Measurements from ENCODE around the gene KRT6B.
"Not testable (repeated sequence)": the region's sequence is repeated elsewhere in the genome, so short reads cannot be mapped to it uniquely, and the experiment has no call there.

The KRT6B gene

DNA sequence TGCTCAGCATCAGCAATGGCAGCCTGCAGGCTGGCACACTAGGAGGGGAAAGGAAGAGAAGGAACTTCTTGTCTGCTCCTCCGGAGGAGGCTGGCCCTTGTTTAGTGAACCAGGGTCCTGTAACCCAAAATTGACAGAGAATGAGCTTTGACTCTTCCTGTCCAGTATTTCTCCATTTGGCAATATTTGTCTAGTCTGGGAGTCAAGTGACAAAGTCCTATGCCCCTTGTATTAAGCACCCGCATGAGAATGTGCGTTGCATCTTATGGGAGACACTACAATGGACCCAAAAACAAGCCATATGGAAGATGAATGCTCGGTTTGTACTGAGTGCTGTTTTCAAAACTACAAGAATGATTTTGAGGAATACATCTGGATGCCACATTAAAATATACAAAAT, 17.9 kb upstream of the KRT6B start:
- DNase-seq (ENCODE audit: low read depth) = no peak

DNA sequence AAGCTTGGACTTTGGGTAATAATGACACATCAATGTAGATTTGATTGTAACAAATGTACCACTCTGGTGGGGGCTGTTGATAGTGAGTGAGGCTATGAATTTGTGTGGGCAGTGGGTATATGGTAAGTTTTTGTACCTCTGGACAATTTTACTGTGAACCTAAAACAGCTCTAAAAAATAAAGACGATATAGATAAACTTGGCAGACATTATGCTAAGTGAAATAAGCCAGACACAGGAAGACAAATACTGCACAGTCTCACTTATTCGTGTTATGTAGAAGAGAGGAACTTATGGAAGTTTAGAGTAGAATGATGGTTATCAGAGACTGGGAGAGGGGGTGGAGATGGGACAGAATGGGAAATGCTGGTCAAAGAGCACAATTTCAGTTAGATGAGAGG, 13.0 kb upstream of the KRT6B start:
- DNase-seq (ENCODE audit: low read depth) = no peak

DNA sequence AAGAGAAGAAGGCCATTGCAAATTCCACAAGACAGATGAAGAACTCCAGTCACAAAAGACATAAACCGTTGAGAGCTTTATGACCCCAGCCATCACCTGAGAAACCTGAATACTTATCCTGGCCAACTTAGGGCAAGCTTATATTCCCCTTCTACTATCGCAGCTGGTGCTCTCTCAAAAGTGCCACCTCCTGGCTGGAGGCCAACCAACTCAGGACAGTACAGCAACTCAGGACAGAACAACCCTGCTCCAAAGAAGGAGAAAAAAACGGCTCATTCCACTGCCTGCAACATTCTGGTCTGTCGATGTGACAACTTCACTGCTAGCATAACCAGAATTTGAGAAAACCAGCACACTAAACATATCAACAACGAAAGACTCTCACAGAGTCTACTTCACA, 9.7 kb upstream of the KRT6B start:
- no peak for DNase-seq (ENCODE audit: low read depth)

DNA sequence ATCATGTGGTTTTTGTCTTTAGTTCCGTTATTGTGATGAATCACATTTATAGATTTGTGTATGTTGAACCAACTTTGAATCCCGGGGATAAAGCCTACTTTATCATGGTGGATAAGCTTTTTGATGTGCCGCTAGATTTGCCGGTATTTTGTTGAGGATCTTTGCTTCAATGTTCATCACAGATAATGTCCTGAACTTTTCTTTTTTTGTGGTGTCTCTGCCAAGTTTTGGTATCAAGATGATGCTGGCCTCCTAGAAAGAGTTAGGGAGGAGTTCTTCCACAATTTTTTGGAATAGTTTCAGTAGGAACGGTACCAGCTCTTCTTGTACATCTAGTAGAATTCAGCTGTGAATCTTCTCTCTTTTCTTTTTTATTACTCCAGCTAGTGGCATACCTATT, 6.9 kb upstream of the KRT6B start:
- DNase-seq (ENCODE audit: low read depth) = no peak

DNA sequence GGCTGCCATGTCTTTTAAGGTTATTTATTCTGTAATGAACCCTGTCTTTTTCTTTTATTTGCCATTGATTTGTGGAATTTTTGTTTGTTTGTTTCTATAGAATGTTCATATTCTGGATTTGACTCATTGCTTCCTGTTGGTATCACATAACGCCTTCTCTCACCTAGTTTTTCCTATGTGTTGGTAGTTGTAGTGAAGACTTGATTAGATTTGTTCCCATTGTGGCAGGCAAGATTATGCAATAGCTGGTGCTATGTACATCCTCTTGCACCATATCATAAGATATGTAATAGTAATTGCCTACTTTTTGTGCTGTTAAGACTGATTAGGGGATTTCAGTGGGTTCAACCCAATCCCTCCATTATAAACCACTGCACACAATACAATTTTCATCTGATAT, 3.9 kb upstream of the KRT6B start:
- DNase-seq (ENCODE audit: low read depth) = no peak

DNA sequence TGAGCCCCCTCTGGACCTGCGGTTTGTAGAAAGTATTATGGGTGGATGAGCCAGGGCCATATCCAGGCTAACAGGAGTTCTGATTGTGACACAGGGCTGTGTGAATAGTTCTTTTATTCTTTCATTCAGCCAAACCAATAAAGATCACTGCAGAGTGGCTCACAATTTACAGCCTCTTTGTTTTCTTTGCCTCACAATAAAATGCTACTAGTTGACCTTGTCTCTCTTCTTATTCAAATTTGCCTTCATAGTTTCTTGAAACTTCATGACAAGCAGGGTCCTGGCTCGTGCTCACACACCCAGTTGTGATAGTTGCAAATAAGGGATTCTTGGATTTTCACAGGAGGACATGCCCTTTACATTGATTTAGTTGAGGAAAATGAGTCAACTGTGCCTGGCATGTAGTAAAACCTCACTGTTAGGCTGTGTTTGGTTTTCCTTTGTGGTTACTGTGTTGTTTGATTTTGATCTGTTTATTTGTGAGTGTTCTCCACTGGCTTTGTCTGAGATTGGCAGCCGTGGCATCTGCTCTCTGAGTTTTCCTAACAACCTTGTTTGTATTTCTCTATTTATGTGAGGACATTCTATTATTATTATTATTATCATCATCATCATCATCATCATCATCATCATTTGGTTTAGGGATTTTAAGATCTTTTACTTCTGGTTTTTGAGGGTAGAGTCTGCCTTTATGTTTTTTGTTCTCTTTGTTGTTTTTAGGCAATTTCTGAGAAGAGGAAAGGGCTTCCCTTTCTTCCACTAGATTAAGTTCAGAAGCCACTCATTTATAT, 2.7 kb upstream of the KRT6B start:
- no peak for DNase-seq (ENCODE audit: low read depth)

DNA sequence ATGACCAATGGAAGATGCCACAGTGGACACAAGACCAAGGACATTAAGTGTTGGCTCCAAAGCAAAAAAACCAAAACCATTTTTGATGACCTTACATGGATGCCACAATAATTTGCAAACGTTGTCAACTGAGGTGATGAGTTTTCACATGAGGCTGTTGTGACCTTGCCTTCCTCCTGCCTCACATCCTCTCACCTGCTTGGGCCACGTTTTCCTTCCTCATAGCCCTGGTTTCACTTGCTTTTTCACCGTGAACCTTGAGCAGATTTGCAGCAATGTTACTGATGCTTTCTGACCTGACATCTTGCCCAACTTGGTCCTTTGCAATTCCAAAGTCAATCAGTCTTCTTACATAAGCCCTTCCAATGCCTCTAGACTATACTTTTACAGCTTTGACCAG, 3.7 kb downstream of the KRT6B start:
- DNase-seq (ENCODE audit: low read depth) = no peak

DNA sequence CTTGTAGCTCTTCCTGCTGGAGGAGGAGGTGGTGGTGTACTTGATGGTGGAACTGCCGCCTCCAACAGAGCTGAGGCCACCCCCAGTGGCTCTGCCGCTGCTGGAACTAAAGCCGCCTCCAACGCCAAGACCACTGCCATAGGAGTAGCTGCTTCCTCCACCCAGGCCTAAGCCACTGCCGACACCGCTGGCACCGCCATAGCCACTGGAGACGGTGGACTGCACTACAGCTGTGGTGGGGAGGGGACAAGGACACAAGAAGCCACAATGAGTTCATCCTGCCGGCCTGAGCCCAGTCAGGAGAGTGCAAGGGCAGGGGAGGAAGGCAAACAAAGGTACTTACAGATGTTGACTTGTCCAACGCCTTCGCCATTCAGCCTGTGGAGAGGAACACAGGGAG, 4.8 kb downstream of the KRT6B start:
- DNase-seq (ENCODE audit: low read depth) = not testable (repeated sequence)

DNA sequence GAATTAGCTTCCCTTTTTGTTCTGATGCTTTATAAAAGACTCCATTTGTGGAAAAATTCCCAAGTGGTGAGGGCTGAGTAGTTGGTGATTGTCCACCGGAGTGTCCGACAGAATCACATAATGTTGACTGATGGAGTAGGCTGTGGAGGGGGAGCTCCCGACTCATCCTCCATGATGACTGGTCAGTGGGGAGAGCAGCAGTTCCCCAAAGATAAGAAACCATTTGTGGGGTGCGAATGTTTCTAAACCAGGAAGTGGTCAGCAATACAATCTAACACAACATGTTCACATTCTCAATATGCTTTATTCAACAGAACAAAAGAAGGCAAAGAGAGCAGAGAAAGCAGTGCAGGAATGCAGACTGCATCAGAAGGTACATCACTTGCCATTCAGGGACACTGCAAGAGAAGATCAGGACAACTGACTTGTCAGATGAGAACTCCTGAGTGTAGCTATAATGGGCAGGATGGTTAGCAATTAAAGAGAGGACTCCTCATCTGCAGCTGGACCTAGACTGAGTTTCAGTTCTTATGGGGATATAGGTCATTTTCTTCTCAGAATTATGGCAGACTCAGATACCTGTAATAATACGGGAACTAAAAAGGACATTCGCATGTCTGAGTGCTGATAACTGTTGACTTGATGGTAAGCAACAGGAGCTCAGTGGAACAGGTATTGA, 5.4 kb downstream of the KRT6B start:
- no peak for DNase-seq (ENCODE audit: low read depth)

DNA sequence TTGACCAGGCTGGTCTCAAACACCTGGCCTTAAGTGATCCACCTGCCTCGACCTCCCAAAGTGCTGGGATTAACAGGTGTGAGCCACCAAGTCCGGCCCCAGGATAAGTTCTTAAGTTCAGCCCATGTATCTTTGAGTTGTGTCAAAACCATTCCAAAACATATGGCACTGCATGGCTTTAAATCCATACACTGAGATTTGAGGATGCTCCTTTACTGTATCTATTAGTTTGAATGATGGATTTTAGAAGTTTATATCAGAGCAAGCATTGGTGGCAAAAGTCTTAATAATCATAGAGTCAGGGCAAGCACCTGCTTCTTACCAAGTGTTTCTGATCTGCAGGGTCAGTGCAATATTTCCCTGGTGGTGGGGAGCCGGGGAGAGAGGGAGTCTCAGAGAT, 6.1 kb downstream of the KRT6B start:
- DNase-seq (ENCODE audit: low read depth) = no peak

DNA sequence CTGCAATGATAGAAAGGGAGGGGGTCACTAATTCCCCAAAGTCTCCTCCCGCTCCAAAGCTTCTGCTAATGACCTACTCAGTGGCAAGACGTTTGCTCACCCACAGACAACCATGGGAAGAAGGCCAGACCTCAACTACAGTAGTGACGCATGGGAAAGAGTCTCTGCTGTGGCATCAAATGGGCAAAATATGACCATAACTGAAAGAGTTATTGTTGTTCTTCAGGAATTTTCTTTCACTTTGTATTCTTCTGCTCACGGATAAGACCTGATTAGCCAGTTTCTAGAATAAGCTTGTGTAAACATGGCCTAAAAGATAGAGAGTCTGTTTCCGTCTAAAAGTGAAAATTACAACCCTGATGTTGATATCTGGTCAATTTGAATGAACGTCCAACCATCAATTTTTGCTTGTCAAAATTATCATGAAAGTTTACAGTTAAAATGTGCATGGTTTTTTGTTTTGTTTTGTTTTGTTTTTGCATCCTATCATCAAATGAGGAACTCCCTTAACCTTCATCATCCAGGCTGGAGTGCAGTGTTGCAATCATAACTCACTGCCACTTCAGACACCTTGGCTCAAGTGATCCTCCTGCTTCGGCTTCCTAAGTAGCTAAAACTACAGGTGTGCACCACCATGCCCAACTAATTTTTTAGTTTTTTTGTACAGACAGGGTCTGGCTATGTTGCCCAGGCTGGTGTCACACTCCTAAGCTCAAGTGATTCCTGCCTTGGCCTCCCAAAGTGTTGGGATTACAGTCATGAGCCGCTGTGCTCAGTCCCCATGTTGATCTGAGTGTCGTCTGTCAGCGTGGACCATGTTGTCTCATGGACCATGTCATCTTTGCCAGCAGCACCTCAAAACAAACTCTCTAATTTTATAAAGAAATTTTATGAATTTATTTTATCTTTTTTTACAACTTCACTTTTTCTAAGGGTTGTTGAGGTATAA, 7.0 kb downstream of the KRT6B start:
- no peak for DNase-seq (ENCODE audit: low read depth)

DNA sequence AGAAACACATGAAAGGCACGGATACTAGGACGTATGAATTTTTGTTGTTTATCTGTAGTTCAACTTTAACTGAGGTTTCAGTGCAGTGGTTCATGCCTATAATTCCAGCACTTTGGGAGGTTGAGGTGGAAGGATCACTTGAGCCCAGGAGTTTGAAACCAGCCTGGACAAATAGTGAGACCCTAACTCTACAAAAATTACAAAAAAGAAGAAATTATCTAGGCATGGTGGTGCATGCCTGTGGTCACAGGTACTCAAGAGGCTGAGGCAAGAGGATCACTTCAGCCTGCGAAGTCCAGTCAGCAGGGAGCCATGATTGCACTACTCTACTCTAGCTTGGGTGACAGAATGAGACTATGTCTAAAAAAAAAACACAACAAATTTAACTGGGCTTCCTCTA, 8.0 kb downstream of the KRT6B start:
- no peak for DNase-seq (ENCODE audit: low read depth)

DNA sequence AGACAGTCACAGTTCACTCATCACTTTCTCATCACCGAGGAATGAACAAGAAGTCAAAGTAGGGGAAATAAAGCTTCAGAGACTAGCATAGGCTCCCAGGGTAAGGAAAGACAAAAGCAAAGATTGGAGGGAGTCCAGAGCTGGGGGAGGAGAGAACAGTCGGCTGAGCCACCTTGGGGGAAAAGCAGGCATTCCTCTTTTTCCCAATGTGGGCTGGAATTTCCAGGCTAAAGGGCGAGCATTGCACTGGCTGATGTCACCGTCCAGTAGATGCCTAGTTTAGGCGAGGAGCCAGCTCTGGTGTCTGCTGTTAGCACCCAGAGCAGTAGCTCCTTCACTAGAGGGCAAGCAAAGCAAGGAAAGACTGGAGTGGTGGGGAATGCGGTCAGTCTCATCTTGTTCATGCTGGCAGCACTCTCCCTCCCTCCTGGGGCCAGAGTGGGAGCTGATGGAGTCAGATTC, 9.3 kb downstream of the KRT6B start:
- DNase-seq (ENCODE audit: low read depth) = no peak

DNA sequence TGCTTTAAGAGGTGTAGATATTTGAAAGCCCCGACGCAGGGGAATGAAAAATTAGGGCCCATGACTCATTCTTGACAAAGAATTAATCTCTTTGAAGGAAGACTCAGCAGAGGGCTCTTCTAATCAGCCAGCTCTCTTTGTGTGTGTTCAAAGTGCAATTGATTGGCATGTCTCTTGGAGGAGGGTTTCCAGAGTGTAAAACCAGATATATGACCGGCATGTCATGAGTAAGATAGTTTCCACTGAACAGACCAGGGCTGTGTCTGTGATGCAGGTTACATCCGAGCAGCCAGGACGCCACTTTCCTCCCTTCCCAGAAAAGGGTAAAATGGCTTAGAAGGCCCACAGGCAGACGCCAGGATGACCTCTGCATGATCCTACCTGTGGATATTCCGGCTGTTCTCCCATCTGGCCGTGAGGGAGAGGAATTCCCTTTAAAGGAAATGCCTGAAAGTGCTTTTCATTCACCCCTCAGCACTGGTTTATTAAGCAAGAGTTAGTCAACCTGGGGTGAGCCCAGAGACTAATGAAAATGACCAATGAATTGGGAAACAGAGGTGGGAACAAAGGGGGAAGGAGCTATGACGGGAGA, 10.5 kb downstream of the KRT6B start:
- no peak for DNase-seq (ENCODE audit: low read depth)

DNA sequence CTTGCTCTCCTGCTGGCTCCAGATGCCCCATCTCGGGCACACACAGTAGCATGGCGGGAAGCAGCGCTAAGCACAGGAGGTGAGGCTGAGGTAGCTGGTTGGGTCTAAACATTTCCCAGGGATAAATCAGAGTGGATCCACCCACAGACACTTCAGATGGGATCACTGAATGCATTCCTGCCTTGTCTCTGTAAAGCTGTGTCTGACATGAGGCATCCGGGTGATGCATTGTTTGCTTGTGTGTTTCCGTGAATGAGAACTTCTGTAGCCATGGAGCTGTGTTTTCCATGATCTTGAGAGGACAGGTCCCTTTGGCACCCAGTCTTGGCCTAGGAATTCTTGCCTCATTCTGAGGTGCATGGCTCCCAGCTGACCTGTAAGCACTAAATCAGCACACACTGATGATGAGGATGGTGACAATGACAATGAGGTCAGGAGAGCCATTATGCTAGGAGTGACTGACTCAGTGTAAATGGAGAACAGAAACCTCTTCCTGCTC, 11.1 kb downstream of the KRT6B start:
- no peak for DNase-seq (ENCODE audit: low read depth)

DNA sequence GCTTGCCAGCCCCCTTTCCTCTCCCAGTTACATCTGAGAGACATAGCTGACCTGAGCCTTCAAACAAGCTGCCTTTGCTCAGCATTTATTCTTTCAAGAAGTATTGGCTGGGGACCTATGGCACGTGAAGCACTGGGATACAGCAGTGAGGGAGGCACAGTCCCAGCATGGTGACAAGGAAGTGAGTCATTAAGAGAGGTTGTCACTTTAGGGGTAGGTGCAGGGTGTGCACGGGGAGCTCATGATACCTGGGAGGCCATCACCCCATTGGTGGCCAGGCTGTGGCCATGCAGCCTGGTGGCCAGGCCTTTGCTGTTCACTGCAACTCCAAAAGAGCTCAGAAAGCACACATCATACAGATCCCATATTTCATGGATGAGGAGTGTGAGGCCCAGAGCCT, 12.1 kb downstream of the KRT6B start:
- no peak for DNase-seq (ENCODE audit: low read depth)

DNA sequence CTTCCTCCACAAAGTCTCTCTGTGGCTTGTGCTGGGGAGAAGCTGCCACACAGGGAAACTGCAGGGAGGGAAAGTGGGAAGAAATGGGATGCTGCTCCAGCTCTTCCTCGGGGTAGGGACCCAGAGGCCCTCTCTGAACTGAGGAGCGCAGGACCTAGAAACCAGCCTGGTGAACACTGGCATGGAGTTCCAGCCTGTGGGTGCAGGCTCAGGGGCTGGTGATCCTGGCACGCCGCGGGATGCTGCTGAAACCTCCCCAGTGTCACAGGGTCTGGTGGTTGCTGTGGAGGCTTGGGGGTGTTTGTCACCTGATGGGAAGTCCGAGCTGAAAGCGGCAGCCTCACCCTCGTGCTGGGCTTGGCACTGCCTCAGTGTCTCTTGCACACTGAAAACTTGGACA, 12.5 kb downstream of the KRT6B start:
- DNase-seq (ENCODE audit: low read depth) = no peak

DNA sequence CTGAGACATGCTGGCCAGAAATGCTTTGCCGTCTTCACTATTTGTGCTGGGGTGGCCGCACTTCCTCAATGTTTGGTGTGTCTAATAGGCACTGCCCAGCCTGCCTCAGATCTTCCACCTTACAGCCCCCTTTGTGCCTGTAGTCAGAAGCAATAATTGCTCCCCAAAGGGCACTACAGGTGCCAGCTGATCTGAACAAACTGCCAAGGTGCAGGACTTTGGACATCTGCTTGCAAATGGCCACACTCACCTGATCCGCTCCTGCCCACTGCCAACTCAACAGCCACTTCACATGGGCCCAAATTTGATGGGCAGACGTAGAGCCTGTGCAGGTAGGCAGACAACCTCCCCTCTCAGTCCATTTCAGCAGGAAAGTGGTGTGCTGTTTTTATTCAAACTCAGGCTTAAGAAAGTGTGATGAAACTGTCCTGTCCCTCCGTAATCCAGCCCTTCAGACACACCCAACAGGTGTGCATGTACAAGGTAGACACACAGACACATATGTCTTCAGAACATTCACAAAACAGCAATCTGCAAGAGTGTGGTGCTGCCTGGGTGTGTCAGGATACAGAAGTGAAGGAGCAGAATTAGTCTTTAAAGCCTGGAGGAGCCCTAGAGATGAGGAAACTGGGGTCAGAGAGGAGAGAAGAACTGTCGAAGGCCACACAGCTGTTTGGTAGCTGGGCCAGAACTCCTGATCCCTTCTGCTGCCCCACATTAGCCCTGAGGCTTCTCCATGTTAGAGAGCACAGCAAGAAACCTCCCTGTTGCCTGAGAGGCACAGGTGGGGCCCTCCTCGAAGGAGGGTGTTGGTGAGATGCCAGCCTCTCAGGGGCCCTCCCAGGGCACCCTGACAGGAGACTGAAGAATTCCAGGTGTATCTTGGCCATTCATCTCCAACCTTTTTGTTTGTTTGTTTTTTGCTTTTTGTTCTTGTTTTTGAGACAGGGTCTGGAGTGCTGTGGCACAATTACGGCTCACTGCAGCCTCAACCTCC, 13.3 kb downstream of the KRT6B start:
- DNase-seq (ENCODE audit: low read depth) = no peak

DNA sequence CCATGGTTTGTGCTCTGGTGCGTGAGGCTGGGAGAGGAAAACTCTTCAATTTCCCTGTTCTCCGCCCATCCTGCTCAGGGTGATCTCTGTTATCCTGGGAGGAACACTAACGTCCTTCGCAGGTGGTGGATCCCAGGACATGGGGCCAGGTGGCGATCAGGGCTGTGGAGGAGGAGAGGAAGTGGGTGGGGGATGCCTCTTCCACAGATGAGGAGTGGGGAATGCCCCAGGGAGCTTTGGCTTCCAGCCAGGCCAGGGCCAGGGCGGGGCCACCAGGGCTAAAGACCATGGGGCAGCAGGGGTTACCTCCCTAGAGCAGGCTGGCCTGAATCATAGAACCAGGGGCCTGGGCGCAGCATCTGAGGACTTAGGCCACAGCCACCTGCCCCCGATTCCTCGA, 14.4 kb downstream of the KRT6B start:
- DNase-seq (ENCODE audit: low read depth) = no peak

DNA sequence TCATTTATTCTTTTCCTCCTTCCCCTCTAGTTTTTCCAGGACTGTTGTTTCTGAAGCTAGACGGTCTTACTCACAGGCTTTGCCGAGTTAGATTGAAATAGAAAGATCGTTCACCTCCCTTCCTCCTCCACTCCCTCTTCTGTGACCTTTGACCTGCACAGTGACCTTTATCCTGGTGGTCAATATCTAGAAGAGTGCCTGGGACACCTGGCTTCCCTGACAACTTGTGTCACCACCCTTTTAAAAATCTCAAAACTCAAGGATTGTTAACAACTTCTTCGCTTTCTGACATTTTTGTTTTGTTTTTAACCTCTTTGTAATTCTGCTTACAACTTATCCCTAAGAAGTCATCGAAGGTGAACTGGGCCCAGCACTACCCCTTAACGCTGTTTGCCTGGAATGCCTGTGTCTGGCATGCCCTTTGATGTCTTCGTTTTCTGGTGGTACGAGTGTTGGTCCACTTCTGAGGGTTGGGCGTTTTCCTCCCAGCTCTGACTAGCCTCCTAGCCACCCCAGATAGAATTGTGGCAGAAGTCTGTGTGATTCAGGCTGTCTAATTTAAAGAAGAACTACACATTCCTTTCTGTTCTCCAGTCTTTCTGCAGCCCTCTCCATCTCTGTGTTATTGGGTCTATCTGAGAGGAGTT, 15.0 kb downstream of the KRT6B start:
- no peak for DNase-seq (ENCODE audit: low read depth)
